AG10803 (cell line): ENCODE measurements around the gene LRCOL1.

Experiments
- DNase-seq: peaks from one replicate; pipeline ENCODE4 v3.0.0; 2010; ENCODE audit warnings: low read depth
- H3K4me3 ChIP-seq: 2 replicates; pipeline ENCODE4 v1.5.1; 2011; ENCODE audit warnings: mild to moderate bottlenecking, low read length, control low read depth
- TF ChIP-seq, protein P1 (sequence below): conservative IDR thresholded peaks from 2 replicates; pipeline ENCODE4 v1.5.1; 2011; ENCODE audit warnings: mild to moderate bottlenecking, low read length, control low read depth, inconsistent platforms

LRCOL1 gene

DNA sequence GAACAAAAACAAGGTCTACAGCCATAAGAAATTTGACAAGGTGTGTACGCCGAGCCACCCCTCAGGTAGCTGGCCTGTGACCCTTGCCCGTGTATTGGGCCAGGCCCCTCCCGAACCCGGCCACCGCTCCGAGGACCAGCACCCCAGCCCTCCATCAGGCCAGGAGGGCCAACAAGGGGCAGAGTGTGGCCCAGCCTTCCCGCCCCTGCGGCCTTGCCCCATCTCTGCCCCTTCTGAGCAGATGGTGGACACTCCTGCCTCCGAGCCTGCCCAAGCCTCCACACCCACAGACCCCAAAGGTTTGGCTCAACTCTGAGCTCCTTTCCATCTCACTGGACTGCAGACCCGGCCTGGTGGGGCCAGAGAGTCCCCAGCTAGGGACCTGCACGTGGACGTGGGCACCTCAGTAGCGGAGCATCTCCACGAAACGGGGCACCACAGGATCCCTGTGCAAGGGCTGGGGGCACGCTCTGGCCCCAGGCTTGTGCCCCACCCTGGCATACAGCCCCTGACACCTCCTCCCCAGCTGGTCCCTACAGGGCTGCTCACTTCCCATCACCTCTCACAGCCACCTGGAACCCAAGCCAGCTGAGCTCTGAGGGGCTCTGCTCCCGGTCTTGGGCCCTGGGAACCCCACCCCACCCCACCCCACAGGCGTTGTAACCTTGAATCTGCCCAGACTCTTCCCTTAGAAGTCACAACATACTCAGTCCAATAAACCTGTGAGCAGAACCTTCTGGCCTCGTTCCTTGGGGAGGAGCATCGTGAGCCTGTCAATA lies 11.5 kb upstream of the LRCOL1 start:
- no peak overlapping the region for H3K4me3 ChIP-seq

DNA sequence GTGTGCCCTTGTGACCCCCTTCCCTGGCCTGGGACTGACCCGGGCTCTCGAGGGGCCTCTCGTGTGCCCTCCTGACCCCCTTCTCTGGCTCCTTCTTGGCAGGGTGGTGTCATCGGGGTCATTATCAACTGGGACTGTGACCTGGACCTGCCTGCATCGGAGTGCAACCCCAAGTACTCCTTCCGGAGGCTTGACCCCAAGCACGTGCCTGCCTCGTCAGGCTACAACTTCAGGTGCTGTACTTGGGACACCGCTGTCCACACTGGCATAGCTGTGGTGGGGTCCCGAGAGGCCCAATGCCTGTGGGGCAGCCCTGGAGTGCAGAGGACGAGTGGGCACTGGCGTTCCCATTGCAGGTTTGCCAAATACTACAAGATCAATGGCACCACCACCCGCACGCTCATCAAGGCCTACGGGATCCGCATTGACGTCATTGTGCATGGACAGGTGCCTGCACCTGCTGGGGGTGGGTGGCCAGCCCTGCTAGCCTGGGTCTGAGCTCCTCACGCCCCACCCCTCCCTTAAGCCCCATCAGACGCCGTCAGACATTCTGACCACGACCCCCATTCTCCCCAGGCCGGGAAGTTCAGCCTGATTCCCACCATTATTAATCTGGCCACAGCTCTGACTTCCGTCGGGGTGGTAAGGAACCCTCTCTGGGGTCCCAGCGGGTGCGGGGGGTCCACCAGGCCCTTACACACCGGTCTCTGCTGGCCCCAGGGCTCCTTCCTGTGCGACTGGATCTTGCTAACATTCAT lies 10.7 kb upstream of the LRCOL1 start:
- no peak overlapping the region for H3K4me3 ChIP-seq
- TF ChIP-seq, protein P1, sequence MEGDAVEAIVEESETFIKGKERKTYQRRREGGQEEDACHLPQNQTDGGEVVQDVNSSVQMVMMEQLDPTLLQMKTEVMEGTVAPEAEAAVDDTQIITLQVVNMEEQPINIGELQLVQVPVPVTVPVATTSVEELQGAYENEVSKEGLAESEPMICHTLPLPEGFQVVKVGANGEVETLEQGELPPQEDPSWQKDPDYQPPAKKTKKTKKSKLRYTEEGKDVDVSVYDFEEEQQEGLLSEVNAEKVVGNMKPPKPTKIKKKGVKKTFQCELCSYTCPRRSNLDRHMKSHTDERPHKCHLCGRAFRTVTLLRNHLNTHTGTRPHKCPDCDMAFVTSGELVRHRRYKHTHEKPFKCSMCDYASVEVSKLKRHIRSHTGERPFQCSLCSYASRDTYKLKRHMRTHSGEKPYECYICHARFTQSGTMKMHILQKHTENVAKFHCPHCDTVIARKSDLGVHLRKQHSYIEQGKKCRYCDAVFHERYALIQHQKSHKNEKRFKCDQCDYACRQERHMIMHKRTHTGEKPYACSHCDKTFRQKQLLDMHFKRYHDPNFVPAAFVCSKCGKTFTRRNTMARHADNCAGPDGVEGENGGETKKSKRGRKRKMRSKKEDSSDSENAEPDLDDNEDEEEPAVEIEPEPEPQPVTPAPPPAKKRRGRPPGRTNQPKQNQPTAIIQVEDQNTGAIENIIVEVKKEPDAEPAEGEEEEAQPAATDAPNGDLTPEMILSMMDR, result no peak
- DNase-seq, result no peak

More for the DNA sequence above, 11.5 kb upstream of the LRCOL1 start:
- DNase-seq, result no peak
- TF ChIP-seq, protein P1, result no peak

DNA sequence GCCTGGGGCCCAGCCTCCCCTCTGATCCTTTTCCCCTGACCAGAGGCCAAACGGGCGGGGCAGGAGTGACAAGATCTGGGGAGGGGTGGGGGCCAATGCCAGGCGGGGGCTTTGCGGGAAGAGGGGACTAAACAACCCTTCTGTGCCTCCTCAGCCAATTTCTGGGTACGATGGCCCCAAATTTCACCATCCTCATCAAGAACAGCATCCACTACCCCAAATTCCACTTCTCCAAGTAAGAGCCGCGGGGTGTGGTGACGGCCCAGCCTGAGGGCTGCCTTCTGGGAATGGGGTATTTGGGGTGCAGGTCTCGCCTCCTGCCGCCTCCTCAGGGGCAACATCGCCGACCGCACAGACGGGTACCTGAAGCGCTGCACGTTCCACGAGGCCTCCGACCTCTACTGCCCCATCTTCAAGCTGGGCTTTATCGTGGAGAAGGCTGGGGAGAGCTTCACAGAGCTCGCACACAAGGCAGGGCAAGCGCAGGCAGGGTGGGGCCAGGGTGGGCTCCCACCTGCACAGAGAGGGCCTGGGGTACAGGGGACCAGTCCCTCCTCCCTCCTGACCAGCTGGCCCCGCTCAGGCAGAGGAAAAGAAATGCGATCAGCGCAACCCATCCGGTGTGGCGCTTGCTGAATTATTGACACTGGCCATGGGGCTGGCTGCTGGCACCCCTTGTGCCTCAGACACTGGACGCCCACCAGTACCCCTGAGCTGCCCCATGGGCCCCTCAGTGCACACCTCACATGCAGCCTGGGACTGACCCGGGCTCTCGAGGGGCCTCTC lies 9.9 kb upstream of the LRCOL1 start:
- no peak for DNase-seq
- no peak overlapping the region for H3K4me3 ChIP-seq
- TF ChIP-seq, protein P1, result no peak

DNA sequence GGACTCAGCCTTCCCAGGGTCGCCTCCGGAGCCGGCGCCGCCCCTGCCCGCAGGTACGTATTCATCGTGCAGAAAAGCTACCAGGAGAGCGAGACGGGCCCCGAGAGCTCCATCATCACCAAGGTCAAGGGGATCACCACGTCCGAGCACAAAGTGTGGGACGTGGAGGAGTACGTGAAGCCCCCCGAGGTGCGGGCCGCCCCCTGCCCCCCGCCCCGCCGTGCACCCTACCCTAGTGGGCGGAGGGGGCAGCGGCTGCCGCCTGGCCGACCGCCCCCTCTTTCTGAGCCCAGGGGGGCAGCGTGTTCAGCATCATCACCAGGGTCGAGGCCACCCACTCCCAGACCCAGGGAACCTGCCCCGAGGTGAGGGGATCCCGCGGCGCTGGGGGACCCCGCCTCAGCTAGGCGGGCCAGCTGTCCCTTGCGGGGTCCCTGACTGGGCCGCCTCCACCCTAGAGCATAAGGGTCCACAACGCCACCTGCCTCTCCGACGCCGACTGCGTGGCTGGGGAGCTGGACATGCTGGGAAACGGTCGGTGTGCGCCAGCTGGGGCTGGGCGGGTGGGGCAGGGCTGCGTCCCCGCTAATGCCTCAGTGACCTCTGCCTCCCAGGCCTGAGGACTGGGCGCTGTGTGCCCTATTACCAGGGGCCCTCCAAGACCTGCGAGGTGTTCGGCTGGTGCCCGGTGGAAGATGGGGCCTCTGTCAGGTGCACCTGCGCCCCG lies 9.2 kb upstream of the LRCOL1 start:
- TF ChIP-seq, protein P1, result no peak

DNA sequence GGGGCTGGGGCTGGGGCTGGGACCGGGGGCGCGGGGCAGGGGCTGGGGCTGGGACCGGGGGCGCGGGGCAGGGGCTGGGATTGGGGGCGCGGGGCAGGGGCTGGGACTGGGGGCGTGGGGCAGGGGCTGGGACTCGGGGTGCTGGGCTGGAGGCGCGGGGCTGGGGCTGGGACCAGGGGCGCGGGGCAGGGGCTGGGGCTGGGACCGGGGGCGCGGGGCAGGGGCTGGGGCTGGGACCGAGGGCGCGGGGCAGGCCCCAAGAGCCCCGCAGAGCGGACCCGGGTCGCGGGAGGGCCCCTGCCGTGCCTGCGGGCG lies 8.6 kb upstream of the LRCOL1 start:
- DNase-seq, result no peak
- TF ChIP-seq, protein P1, result no peak
- H3K4me3 ChIP-seq, result no peak overlapping the region

More for the DNA sequence above, 9.2 kb upstream of the LRCOL1 start:
- no peak overlapping the region for H3K4me3 ChIP-seq
- DNase-seq, result no peak

DNA sequence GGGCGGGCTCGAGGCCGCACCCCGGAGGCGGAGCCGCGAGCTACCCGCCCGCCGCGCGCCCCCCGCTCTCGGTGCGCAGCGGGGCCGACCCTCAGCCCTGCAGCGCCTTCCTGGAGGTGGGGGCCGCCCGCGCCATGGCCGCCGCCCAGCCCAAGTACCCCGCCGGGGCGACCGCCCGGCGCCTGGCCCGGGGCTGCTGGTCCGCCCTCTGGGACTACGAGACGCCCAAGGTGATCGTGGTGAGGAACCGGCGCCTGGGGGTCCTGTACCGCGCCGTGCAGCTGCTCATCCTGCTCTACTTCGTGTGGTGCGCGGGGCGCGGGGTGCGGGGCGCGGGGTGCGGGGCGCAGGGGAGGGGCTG lies 8.3 kb upstream of the LRCOL1 start, which contains the start of gene P2RX2:
TSS of gene P2RX2 (plus strand) at position 94 of the 361 bp plus-strand sequence. CDS start at position 135, 41 bp downstream.
- no peak within 1 kb of the TSS for H3K4me3 ChIP-seq
- TF ChIP-seq, protein P1, result no peak
- DNase-seq, result no peak
